WTC11 (cell line): ENCODE data around the gene SMARCA4.

ENCODE experiments used
- CREB1 ChIP-seq: sonication (generic); formaldehyde crosslinking; IDR thresholded peaks from 2 replicates; pipeline ENCODE4 v1.8.0; 2023; ENCODE audit warnings: mild to moderate bottlenecking, missing genetic modification reagents
- CTCF ChIP-seq: fragments of 200-600 bp; IDR thresholded peaks from 2 replicates; pipeline ENCODE4 v1.8.0; 2022; ENCODE audit warnings: antibody characterized with exemption
- JUN ChIP-seq: sonication (generic); formaldehyde crosslinking; IDR thresholded peaks from 2 replicates; pipeline ENCODE4 v1.8.0; 2023; ENCODE audit warnings: mild to moderate bottlenecking, missing genetic modification reagents
- KAT7 ChIP-seq: sonication (generic); formaldehyde crosslinking; IDR thresholded peaks from 2 replicates; pipeline ENCODE4 v1.8.1; 2023; ENCODE audit warnings: missing genetic modification reagents, mild to moderate bottlenecking, borderline replicate concordance
- MYBL2 ChIP-seq: sonication (generic); formaldehyde crosslinking; IDR thresholded peaks from 2 replicates; pipeline ENCODE4 v1.8.1; 2023; ENCODE audit warnings: mild to moderate bottlenecking, moderate library complexity, missing genetic modification reagents
- PREB ChIP-seq: sonication (generic); formaldehyde crosslinking; IDR thresholded peaks from 2 replicates; pipeline ENCODE4 v1.8.1; 2022; ENCODE audit warnings: mild to moderate bottlenecking, missing genetic modification reagents, moderate library complexity, borderline replicate concordance
- PRRX2 ChIP-seq: fragments of 250-450 bp; sonication (Bioruptor Pico); IDR thresholded peaks from 2 replicates; pipeline ENCODE4 v1.8.0; 2021; ENCODE audit warnings: mild to moderate bottlenecking
- TEAD4 ChIP-seq: sonication (generic); formaldehyde crosslinking; IDR thresholded peaks from 2 replicates; pipeline ENCODE4 v1.8.0; 2022; ENCODE audit warnings: mild to moderate bottlenecking, missing genetic modification reagents
- USF2 ChIP-seq: sonication (generic); formaldehyde crosslinking; IDR thresholded peaks from 2 replicates; pipeline ENCODE4 v1.8.1; 2023; ENCODE audit warnings: mild to moderate bottlenecking, missing genetic modification reagents, moderate library complexity
- ZNF423 ChIP-seq: fragments of 250-450 bp; sonication (Bioruptor Pico); IDR thresholded peaks from 2 replicates; pipeline ENCODE4 v2.1.2; 2022; ENCODE audit warnings: mild to moderate bottlenecking, moderate library complexity
- TF ChIP-seq, protein P1 (sequence below): sonication (generic); formaldehyde crosslinking; IDR thresholded peaks from 2 replicates; pipeline ENCODE4 v1.8.1; 2022; ENCODE audit warnings: missing genetic modification reagents, borderline replicate concordance

GRCh38 chr19:11088506-11089253, 127.8 kb downstream of the SMARCA4 start:
- TF ChIP-seq JUN (CRISPR knock-in tag), result no peak
- TF ChIP-seq CTCF, result no peak
- TF ChIP-seq, protein P1, sequence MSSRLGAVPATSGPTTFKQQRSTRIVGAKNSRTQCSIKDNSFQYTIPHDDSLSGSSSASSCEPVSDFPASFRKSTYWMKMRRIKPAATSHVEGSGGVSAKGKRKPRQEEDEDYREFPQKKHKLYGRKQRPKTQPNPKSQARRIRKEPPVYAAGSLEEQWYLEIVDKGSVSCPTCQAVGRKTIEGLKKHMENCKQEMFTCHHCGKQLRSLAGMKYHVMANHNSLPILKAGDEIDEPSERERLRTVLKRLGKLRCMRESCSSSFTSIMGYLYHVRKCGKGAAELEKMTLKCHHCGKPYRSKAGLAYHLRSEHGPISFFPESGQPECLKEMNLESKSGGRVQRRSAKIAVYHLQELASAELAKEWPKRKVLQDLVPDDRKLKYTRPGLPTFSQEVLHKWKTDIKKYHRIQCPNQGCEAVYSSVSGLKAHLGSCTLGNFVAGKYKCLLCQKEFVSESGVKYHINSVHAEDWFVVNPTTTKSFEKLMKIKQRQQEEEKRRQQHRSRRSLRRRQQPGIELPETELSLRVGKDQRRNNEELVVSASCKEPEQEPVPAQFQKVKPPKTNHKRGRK (CRISPR knock-in tag), result no peak
- TF ChIP-seq PREB, result no peak
- no peak for TF ChIP-seq USF2 (CRISPR knock-in tag)
- no peak for TF ChIP-seq KAT7
- no peak for TF ChIP-seq ZNF423 (CRISPR knock-in tag)
- TF ChIP-seq MYBL2 (CRISPR knock-in tag), result no peak
- no peak for TF ChIP-seq CREB1 (CRISPR knock-in tag)
- no peak for TF ChIP-seq TEAD4 (CRISPR knock-in tag)
- TF ChIP-seq PRRX2 (CRISPR knock-in tag), result no peak
